A549 (cell line): ENCODE results near the gene ZNF622.

Experiments
- CTCF ChIP-seq: fragments of >200 bp; sonication (Bioruptor Twin); formaldehyde crosslinking; IDR thresholded peaks from 3 replicates; pipeline ENCODE4 v1.5.1; 2016
- MAX ChIP-seq: IDR thresholded peaks from 2 replicates; pipeline ENCODE4 v1.6.1; 2012

DNA sequence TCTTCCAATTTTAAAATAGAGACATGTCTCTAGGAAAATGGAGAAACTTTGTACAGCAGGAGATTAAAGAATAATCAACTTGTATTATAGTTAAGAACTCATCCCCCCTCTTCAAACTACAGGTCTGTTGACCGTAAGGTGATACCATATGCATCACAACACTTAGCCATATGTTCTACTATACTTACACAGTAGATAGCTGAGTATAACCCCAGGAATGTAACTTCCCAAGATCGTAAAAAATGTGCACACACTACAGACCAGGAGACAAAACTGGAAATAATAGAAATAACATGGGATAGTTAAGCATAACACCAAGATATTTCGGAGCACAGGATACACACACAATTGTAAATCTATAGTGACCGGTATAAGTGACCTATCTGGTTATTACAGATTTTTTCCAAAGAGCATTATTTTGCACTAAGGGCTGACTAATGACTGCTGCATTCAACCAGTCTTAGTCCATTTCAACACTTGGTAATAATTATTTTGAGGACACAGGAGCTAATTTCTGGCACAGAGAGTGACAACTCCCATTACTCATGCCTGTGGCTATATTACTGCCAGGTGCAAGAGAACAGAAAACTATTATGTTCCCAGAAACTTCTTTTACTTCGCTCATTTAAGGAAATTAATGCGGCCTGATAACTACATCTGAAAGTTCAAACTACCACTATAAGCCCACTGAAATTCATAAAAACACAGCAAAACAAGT is 15.4 kb upstream of the ZNF622 start:
- TF ChIP-seq CTCF: no peak
- no peak for TF ChIP-seq MAX
